Hepatocyte (in vitro differentiated cells): Measurements from ENCODE around the gene GATA2. TPM values are rescaled to one million over a fixed set of nuclear protein-coding genes. Genes with fewer than 3 reads are reported as not detected.

ENCODE experiments used
- DNase-seq: peaks from one replicate; pipeline ENCODE4 v3.0.0-alpha.2; 2016; ENCODE audit warnings: low spot score
- H2AFZ ChIP-seq: fragments of 200-600 bp; sonication (generic); 2 replicates; pipeline ENCODE4 v1.6.0; 2016; ENCODE audit warnings: antibody characterized with exemption, mild to moderate bottlenecking
- H3K27ac ChIP-seq: fragments of 200-600 bp; sonication (generic); 2 replicates; pipeline ENCODE4 v1.5.1; 2016; ENCODE audit warnings: mild to moderate bottlenecking
- H3K27me3 ChIP-seq: fragments of 200-600 bp; sonication (generic); 2 replicates; pipeline ENCODE4 v1.6.1; 2016
- H3K36me3 ChIP-seq: fragments of 200-600 bp; sonication (generic); replicated peaks from 2 replicates; pipeline ENCODE4 v1.5.1; 2016; ENCODE audit warnings: low read depth; ENCODE audit not compliant: insufficient read depth
- H3K4me1 ChIP-seq: fragments of 200-600 bp; sonication (generic); 2 replicates; pipeline ENCODE4 v1.5.1; 2016; ENCODE audit warnings: mild to moderate bottlenecking, moderate library complexity; ENCODE audit not compliant: insufficient read depth
- H3K4me2 ChIP-seq: fragments of 200-600 bp; sonication (generic); 2 replicates; pipeline ENCODE4 v1.6.0; 2016
- H3K4me3 ChIP-seq: fragments of 200-600 bp; sonication (generic); 2 replicates; pipeline ENCODE4 v1.5.1; 2016; ENCODE audit warnings: mild to moderate bottlenecking
- H3K79me2 ChIP-seq: fragments of 200-600 bp; sonication (generic); 2 replicates; pipeline ENCODE4 v1.6.0; 2017; ENCODE audit warnings: mild to moderate bottlenecking
- H3K9me2 ChIP-seq: fragments of 200-600 bp; sonication (generic); replicated peaks from 2 replicates; pipeline ENCODE4 v1.6.0; 2017; ENCODE audit warnings: mild to moderate bottlenecking; ENCODE audit not compliant: insufficient read depth
- H3K9me3 ChIP-seq: fragments of 200-600 bp; sonication (generic); 2 replicates; pipeline ENCODE4 v1.5.1; 2016; ENCODE audit warnings: low read depth, mild to moderate bottlenecking
- H4K20me1 ChIP-seq: fragments of 200-600 bp; sonication (generic); 2 replicates; pipeline ENCODE4 v1.6.0; 2016; ENCODE audit warnings: mild to moderate bottlenecking; ENCODE audit not compliant: insufficient read depth, poor library complexity, severe bottlenecking
- CTCF ChIP-seq: fragments of 200-600 bp; sonication (generic); IDR thresholded peaks from 2 replicates; pipeline ENCODE4 v1.5.1; 2016; ENCODE audit warnings: antibody characterized with exemption, mild to moderate bottlenecking; ENCODE audit not compliant: poor library complexity
- EZH2 ChIP-seq: fragments of 200-600 bp; sonication (generic); IDR thresholded peaks from 2 replicates; pipeline ENCODE4 v1.6.1; 2016; ENCODE audit warnings: antibody characterized with exemption, mild to moderate bottlenecking, borderline replicate concordance
- EZH2phosphoT487 ChIP-seq: fragments of 200-600 bp; sonication (generic); IDR thresholded peaks from one replicate; pipeline ENCODE4 v1.6.1; 2018; ENCODE audit warnings: antibody characterized with exemption, mild to moderate bottlenecking, low read depth, moderate library complexity; ENCODE audit not compliant: unreplicated experiment, severe bottlenecking
- WGBS: methylation state at CpG from one replicate; pipeline ENCODE4 v1.1.6; 2016; ENCODE audit warnings: low lambda C conversion rate; ENCODE audit errors: missing lambda C conversion rate; 5-methylcytosine and 5-hydroxymethylcytosine counted together
- polyA plus RNA-seq: library from polyadenylated mRNA; unstranded; fragments of >200 nt; fragmentation: Nextera tagmentation; extraction: Ambion mirVana; gene quantifications from 2 replicates; pipeline ENCODE4 v1.2.1, GENCODE V29; 2016
- total RNA-seq: library from RNA; depleted of rRNA; stranded (reverse); fragments of >200 nt; gene quantifications from 2 replicates; pipeline ENCODE4 v1.2.3, GENCODE V29; 2014

GATA2 gene
- total and polyA plus RNA-seq, 2 experiments from 2014 or later, result 2.4 to 2.6 TPM

- no peaks in the 10 kb centered on the region for H3K9me3 ChIP-seq
- no peaks in the 10 kb centered on the region for H4K20me1 ChIP-seq
- 80% methylated on average over 14 of the region's 19 CpGs for whole genome bisulfite sequencing
- H3K36me3 ChIP-seq, result no peaks in the 10 kb centered on the region
- peaks cover 48% of the 10 kb centered on the region for H3K27me3 ChIP-seq
- H2AFZ ChIP-seq, result no peak overlapping the region
- H3K4me2 ChIP-seq, result no peak overlapping the region
- no peaks in the 10 kb centered on the region for H3K9me2 ChIP-seq
- no peak overlapping the region for H3K4me3 ChIP-seq
- no peak for DNase-seq
- no peaks in the 10 kb centered on the region for H3K79me2 ChIP-seq
- H3K4me1 ChIP-seq, result peaks cover 14% of the 10 kb centered on the region
- H3K27ac ChIP-seq, result no peak overlapping the region
- TF ChIP-seq CTCF (no peak), EZH2 (no peak), EZH2phosphoT487 (no peak)
Measured at GRCh38 chr3:128481438-128481942, 11.5 kb downstream of the GATA2 start.

GRCh38 chr3:128480717-128481437 is 12.1 kb downstream of the GATA2 start:
- Histone ChIP-seq H3K27ac (no peak overlapping the region), H3K79me2 (no peaks in the 10 kb centered on the region), H3K9me3 (no peaks in the 10 kb centered on the region), H4K20me1 (no peaks in the 10 kb centered on the region), H2AFZ (no peak overlapping the region), H3K4me2 (no peak overlapping the region), H3K36me3 (no peaks in the 10 kb centered on the region), H3K9me2 (no peaks in the 10 kb centered on the region), H3K27me3 (peaks cover 42% of the 10 kb centered on the region), H3K4me3 (no peak overlapping the region), H3K4me1 (peaks cover 13% of the 10 kb centered on the region)
- no peak for DNase-seq
- TF ChIP-seq EZH2, result no peak
- TF ChIP-seq EZH2phosphoT487, result no peak
- TF ChIP-seq CTCF, result no peak
- 93% methylated on average over 22 of the region's 27 CpGs for WGBS

- H3K4me3 ChIP-seq, result no peak overlapping the region
- no peak for DNase-seq
- TF ChIP-seq EZH2, result no peak
- TF ChIP-seq EZH2phosphoT487, result no peak
- H3K9me2 ChIP-seq, result no peaks in the 10 kb centered on the region
- no peak overlapping the region for H2AFZ ChIP-seq
- H3K9me3 ChIP-seq, result no peaks in the 10 kb centered on the region
- H3K27ac ChIP-seq, result no peak overlapping the region
- no peaks in the 10 kb centered on the region for H4K20me1 ChIP-seq
- WGBS, result 83% methylated on average over 11 of the region's 11 CpGs
- peaks cover 36% of the 10 kb centered on the region for H3K27me3 ChIP-seq
- peaks cover 13% of the 10 kb centered on the region for H3K4me1 ChIP-seq
- no peaks in the 10 kb centered on the region for H3K79me2 ChIP-seq
- H3K4me2 ChIP-seq, result no peak overlapping the region
- H3K36me3 ChIP-seq, result no peaks in the 10 kb centered on the region
Measured at GRCh38 chr3:128480278-128480677, 12.7 kb downstream of the GATA2 start.

GRCh38 chr3:128479558-128480086 is 13.4 kb downstream of the GATA2 start:
- Histone ChIP-seq H3K4me2 (no peak overlapping the region), H2AFZ (no peak overlapping the region), H3K27me3 (peaks cover 31% of the 10 kb centered on the region), H4K20me1 (no peaks in the 10 kb centered on the region), H3K36me3 (no peaks in the 10 kb centered on the region), H3K79me2 (no peaks in the 10 kb centered on the region), H3K27ac (no peak overlapping the region), H3K4me1 (peaks cover 13% of the 10 kb centered on the region), H3K9me2 (no peaks in the 10 kb centered on the region), H3K4me3 (no peak overlapping the region), H3K9me3 (no peaks in the 10 kb centered on the region)
- DNase-seq, result no peak
- 85% methylated on average over 10 of the region's 10 CpGs for WGBS
- TF ChIP-seq CTCF (no peak), EZH2phosphoT487 (no peak), EZH2 (no peak)
